ENCODE measurements around the gene ROR1.

DNA sequence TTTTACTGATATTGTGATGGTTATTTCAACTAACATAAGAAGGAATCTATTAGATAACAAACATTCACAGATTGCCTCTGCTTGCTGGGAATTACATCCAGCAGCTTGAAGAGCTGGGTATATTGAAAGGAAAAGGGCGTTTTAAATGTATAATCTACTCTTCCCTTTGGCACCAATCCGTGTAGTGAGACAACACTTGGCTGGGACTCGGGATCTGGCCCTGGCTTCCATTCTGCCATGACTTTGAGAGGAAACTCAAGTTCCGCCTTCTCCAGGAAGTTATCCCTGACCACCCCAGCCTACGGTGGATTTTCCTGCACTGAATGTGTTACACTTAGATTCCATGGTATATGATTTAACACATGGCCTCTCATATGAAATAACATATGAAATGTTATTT, 342.7 kb downstream of the ROR1 start:
- TF ChIP-seq POLR2A (IDR thresholded peaks at IDR 0.05; ENCODE audit: low read depth, low read length): no peak
- TF ChIP-seq, protein P1, sequence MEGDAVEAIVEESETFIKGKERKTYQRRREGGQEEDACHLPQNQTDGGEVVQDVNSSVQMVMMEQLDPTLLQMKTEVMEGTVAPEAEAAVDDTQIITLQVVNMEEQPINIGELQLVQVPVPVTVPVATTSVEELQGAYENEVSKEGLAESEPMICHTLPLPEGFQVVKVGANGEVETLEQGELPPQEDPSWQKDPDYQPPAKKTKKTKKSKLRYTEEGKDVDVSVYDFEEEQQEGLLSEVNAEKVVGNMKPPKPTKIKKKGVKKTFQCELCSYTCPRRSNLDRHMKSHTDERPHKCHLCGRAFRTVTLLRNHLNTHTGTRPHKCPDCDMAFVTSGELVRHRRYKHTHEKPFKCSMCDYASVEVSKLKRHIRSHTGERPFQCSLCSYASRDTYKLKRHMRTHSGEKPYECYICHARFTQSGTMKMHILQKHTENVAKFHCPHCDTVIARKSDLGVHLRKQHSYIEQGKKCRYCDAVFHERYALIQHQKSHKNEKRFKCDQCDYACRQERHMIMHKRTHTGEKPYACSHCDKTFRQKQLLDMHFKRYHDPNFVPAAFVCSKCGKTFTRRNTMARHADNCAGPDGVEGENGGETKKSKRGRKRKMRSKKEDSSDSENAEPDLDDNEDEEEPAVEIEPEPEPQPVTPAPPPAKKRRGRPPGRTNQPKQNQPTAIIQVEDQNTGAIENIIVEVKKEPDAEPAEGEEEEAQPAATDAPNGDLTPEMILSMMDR (conservative IDR thresholded peaks at IDR 0.05; ENCODE audit: low read depth, low read length): no peak
- TF ChIP-seq RCOR1 (IDR thresholded peaks at IDR 0.05; ENCODE audit: insufficient replicate concordance, low read length): no peak
- TF ChIP-seq, protein P2, sequence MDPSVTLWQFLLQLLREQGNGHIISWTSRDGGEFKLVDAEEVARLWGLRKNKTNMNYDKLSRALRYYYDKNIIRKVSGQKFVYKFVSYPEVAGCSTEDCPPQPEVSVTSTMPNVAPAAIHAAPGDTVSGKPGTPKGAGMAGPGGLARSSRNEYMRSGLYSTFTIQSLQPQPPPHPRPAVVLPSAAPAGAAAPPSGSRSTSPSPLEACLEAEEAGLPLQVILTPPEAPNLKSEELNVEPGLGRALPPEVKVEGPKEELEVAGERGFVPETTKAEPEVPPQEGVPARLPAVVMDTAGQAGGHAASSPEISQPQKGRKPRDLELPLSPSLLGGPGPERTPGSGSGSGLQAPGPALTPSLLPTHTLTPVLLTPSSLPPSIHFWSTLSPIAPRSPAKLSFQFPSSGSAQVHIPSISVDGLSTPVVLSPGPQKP (IDR thresholded peaks at IDR 0.05; ENCODE audit: borderline replicate concordance, low read depth, low read length): no peak
- no peak for TF ChIP-seq CHD1 (IDR thresholded peaks at IDR 0.05; ENCODE audit: low read depth, low read length)
- no peak for TF ChIP-seq RAD21 (IDR thresholded peaks at IDR 0.05; ENCODE audit: low read length)
- no peak for TF ChIP-seq CEBPB (IDR thresholded peaks at IDR 0.05; ENCODE audit: low read depth, low read length)
- TF ChIP-seq FOS (IDR thresholded peaks at IDR 0.05; ENCODE audit: low read depth, low read length): no peak
- no peak for TF ChIP-seq SMC3 (IDR thresholded peaks at IDR 0.05; ENCODE audit: low read depth, low read length)
- no peak for TF ChIP-seq MXI1 (IDR thresholded peaks at IDR 0.05; ENCODE audit: borderline replicate concordance, low read depth, low read length)
- TF ChIP-seq RFX5 (IDR thresholded peaks at IDR 0.05; ENCODE audit: low read depth, low read length): no peak
- TF ChIP-seq, protein P3, sequence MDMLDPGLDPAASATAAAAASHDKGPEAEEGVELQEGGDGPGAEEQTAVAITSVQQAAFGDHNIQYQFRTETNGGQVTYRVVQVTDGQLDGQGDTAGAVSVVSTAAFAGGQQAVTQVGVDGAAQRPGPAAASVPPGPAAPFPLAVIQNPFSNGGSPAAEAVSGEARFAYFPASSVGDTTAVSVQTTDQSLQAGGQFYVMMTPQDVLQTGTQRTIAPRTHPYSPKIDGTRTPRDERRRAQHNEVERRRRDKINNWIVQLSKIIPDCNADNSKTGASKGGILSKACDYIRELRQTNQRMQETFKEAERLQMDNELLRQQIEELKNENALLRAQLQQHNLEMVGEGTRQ (IDR thresholded peaks at IDR 0.05; ENCODE audit: low read depth, low read length): no peak
